ENCODE measurements around the gene PIEZO1. TPM values are rescaled to one million over a fixed set of nuclear protein-coding genes. Genes with fewer than 3 reads are reported as not detected.

The PIEZO1 gene
- total RNA-seq, 6 donors from 2014 or later: 107 to 535 (median 239) TPM

DNA sequence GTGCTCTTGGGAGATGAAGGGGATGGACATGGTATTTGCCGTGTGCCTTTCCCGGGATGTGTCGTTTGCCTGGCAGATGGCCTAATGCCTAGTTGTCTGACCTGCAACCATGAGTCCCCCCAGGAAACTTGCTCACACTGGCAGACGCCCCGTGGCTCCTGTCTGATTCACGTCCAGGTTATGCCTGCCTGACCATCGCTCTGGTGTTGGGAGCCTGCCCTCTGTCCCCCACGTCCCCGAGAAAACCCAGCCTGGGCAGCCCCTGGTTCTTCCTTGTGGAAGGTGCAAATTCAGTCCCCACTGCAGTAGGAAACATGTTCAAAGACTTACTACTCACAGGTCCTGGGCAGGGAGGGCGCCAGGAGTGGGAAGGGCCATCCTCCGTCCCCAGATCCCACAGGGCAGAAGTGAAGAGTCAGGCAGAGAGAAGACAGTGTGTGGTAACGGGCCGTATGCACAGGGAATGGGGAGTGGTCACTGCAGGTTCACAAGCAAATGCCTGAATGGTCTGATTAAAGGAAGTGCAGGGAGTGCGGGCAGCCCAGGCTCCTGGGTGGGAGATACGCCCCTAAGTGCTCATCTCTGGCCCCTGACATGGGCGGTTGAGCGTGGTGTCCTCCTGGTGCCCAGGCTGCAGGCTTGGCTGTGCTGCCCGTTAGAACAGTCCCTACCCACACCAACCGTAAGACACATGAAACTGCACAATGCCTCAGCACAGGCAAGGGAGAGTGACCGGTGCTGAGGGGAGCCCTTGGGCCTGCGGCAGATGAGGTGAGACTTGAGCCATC lies 94.5 kb downstream of the PIEZO1 start:
- Histone ChIP-seq H3K9me3 (no peaks in the 10 kb centered on the region), H3K36me3 (no peaks in the 10 kb centered on the region), H3K27ac (no peak overlapping the region), H3K27me3 (peaks cover 0 to 3% (median 0%) of the 10 kb centered on the region in 4 donors), H3K4me1 (peaks cover 13 to 37% (median 17%) of the 10 kb centered on the region in 4 donors), H3K4me3 (no peak overlapping the region)
- 81 to 84% methylated on average over 12 to 20 of the region's 21 CpGs for WGBS, 2 donors
- TF ChIP-seq POLR2A (IDR thresholded peaks at IDR 0.05): no peak
- no peak for TF ChIP-seq EP300 (IDR thresholded peaks at IDR 0.05)
- TF ChIP-seq, protein P1, sequence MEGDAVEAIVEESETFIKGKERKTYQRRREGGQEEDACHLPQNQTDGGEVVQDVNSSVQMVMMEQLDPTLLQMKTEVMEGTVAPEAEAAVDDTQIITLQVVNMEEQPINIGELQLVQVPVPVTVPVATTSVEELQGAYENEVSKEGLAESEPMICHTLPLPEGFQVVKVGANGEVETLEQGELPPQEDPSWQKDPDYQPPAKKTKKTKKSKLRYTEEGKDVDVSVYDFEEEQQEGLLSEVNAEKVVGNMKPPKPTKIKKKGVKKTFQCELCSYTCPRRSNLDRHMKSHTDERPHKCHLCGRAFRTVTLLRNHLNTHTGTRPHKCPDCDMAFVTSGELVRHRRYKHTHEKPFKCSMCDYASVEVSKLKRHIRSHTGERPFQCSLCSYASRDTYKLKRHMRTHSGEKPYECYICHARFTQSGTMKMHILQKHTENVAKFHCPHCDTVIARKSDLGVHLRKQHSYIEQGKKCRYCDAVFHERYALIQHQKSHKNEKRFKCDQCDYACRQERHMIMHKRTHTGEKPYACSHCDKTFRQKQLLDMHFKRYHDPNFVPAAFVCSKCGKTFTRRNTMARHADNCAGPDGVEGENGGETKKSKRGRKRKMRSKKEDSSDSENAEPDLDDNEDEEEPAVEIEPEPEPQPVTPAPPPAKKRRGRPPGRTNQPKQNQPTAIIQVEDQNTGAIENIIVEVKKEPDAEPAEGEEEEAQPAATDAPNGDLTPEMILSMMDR (IDR thresholded peaks at IDR 0.05): no peak
- no peak for TF ChIP-seq POLR2AphosphoS5 (IDR thresholded peaks at IDR 0.05)
- DNase-seq: no peak
- no peak for ATAC-seq (ENCODE audit: low FRiP score in 2 of 2)

- Histone ChIP-seq H3K4me3 (no peak overlapping the region), H3K4me1 (peaks cover 21 to 51% (median 24%) of the 10 kb centered on the region in 4 donors), H3K9me3 (no peaks in the 10 kb centered on the region), H3K36me3 (no peaks in the 10 kb centered on the region), H3K27ac (no peak overlapping the region), H3K27me3 (peaks cover 0 to 5% (median 0%) of the 10 kb centered on the region in 4 donors)
- TF ChIP-seq POLR2AphosphoS5 (IDR thresholded peaks at IDR 0.05) (no peak), POLR2A (IDR thresholded peaks at IDR 0.05) (no peak), EP300 (IDR thresholded peaks at IDR 0.05) (no peak)
- TF ChIP-seq, protein P1 (IDR thresholded peaks at IDR 0.05): no peak
- ATAC-seq (ENCODE audit: low FRiP score in 2 of 2) (no peak), DNase-seq (peak in 1 of 2 donors; percentile 73)
- WGBS, 2 donors: 43 to 45% methylated on average over 15 to 28 of the region's 28 CpGs
Measured at GRCh38 chr16:88688013-88688778, 96.8 kb downstream of the PIEZO1 start.

DNA sequence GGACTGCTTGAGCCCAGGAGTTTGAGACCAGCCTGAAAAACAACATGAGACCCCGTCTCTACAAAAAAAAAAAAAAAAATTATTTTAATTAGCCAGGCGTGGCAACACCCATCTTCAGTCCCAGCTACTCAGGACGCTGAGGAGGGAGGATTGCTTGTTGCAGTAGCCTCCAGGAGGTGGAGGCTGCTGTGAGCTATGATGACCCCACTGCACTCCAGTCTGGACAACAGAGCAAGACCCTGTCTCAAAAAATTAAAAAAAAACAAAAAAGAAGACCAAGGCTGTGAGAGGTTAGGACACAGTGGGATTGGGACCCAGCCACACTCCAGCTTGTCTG lies 97.4 kb downstream of the PIEZO1 start:
- Histone ChIP-seq H3K4me1 (peaks cover 21 to 49% (median 24%) of the 10 kb centered on the region in 4 donors), H3K9me3 (no peaks in the 10 kb centered on the region), H3K4me3 (no peak overlapping the region), H3K27me3 (peaks cover 0 to 5% (median 0%) of the 10 kb centered on the region in 4 donors), H3K27ac (no peak overlapping the region), H3K36me3 (no peaks in the 10 kb centered on the region)
- ATAC-seq (ENCODE audit: low FRiP score in 2 of 2): no peak
- no peak for DNase-seq
- whole genome bisulfite sequencing, 2 donors: 67 to 73% methylated on average over 3 of the region's 3 CpGs
- TF ChIP-seq EP300 (IDR thresholded peaks at IDR 0.05): no peak
- no peak for TF ChIP-seq POLR2A (IDR thresholded peaks at IDR 0.05)
- TF ChIP-seq, protein P1 (IDR thresholded peaks at IDR 0.05): no peak
- TF ChIP-seq POLR2AphosphoS5 (IDR thresholded peaks at IDR 0.05): no peak

DNA sequence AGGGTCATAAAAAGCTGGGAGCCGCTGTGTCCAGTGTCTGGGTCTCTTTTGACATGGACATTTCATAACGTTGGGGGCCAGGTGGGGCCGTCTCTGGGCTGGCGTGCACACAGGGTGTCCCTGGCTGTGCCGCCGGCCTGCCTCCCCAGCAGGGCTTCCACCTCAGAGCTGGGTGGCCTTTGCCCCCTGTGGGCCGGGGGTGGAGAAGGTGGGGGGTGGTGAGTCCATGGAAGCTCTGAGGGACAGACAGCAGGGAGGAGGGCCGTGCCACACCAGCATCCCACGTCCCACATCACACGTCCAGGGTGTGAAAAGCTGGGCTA lies 97.8 kb downstream of the PIEZO1 start:
- H3K27ac ChIP-seq: no peak overlapping the region
- H3K4me1 ChIP-seq: peaks cover 21 to 47% (median 26%) of the 10 kb centered on the region in 4 donors
- no peak for TF ChIP-seq POLR2AphosphoS5 (IDR thresholded peaks at IDR 0.05)
- TF ChIP-seq EP300 (IDR thresholded peaks at IDR 0.05): no peak
- no peak for TF ChIP-seq POLR2A (IDR thresholded peaks at IDR 0.05)
- TF ChIP-seq, protein P1 (IDR thresholded peaks at IDR 0.05): no peak
- no peaks in the 10 kb centered on the region for H3K9me3 ChIP-seq
- ATAC-seq (ENCODE audit: low FRiP score in 2 of 2) (no peak), DNase-seq (no peak)
- H3K36me3 ChIP-seq: no peaks in the 10 kb centered on the region
- no peak overlapping the region for H3K4me3 ChIP-seq
- WGBS, 2 donors: 52 to 66% methylated on average over 5 to 9 of the region's 10 CpGs
- H3K27me3 ChIP-seq: peaks cover 0 to 5% (median 0%) of the 10 kb centered on the region in 4 donors
